K562 (cell line): ENCODE results near the gene NUP210. TPM values are rescaled to one million over a fixed set of nuclear protein-coding genes. Genes with fewer than 3 reads are reported as not detected.

ENCODE experiments used
- BCL6 ChIP-seq: fragments of 250-450 bp; sonication (Bioruptor Pico); IDR thresholded peaks from 2 replicates; pipeline ENCODE4 v1.4.0; 2020
- DMBX1 ChIP-seq: fragments of 250-450 bp; sonication (Bioruptor Pico); IDR thresholded peaks from 2 replicates; pipeline ENCODE4 v1.8.0; 2022; ENCODE audit warnings: inconsistent platforms, mild to moderate bottlenecking, moderate library complexity, borderline replicate concordance
- DPF2 ChIP-seq: fragments of 450-650 bp; IDR thresholded peaks from 2 replicates; pipeline ENCODE4 v1.6.1; 2016
- EHMT2 ChIP-seq: fragments of 450-650 bp; IDR thresholded peaks from 2 replicates; pipeline ENCODE4 v1.6.1; 2018; ENCODE audit warnings: antibody characterized with exemption
- FOSL1 ChIP-seq: fragments of 200-800 bp; sonication (Bioruptor generic); conservative IDR thresholded peaks from 2 replicates; pipeline ENCODE4 v1.6.1; 2016; ENCODE audit warnings: missing genetic modification characterization, missing compliant biosample characterization
- KHSRP ChIP-seq: fragments of 450-650 bp; IDR thresholded peaks from 2 replicates; pipeline ENCODE4 v1.6.1; 2017
- NR1H2 ChIP-seq: sonication (generic); formaldehyde crosslinking; IDR thresholded peaks from 2 replicates; pipeline ENCODE4 v1.4.0; 2020; ENCODE audit warnings: mild to moderate bottlenecking, missing genetic modification reagents
- NR2C1 ChIP-seq, 2 experiments: fragments of 450-650 bp; IDR thresholded peaks; 2 replicates each; pipeline ENCODE4 v1.6.1; 2017; ENCODE audit warnings: mild to moderate bottlenecking in 2 of 2, antibody characterized with exemption in 1 of 2, inconsistent platforms in 1 of 2, missing compliant biosample characterization in 1 of 2, missing genetic modification characterization in 1 of 2
- PHTF2 ChIP-seq: fragments of 250-450 bp; sonication (Bioruptor Pico); IDR thresholded peaks from 2 replicates; pipeline ENCODE4 v1.5.0; 2021; ENCODE audit warnings: mild to moderate bottlenecking
- RFX5 ChIP-seq: IDR thresholded peaks from 2 replicates; pipeline ENCODE4 v1.6.1; 2011; ENCODE audit warnings: low read depth, mild to moderate bottlenecking, improper control_type of control experiment, low read length
- STAT5B ChIP-seq: fragments of 250-450 bp; sonication (Bioruptor Pico); IDR thresholded peaks from 2 replicates; pipeline ENCODE4 v1.8.0; 2021; ENCODE audit warnings: mild to moderate bottlenecking, inconsistent platforms
- ZBTB7A ChIP-seq: IDR thresholded peaks from 2 replicates; pipeline ENCODE4 v1.6.1; 2011; ENCODE audit warnings: low read depth, mild to moderate bottlenecking, low read length, moderate library complexity, borderline replicate concordance; ENCODE audit not compliant: control insufficient read depth
- ZC3H8 ChIP-seq: fragments of 450-650 bp; IDR thresholded peaks from 2 replicates; pipeline ENCODE4 v1.6.1; 2017
- ZNF121 ChIP-seq: sonication (generic); formaldehyde crosslinking; conservative IDR thresholded peaks from 2 replicates; pipeline ENCODE4 v1.8.0; 2022; ENCODE audit warnings: missing genetic modification reagents
- ZNF143 ChIP-seq: sonication (generic); formaldehyde crosslinking; IDR thresholded peaks from 2 replicates; pipeline ENCODE4 v1.9.0; 2022; ENCODE audit warnings: mild to moderate bottlenecking, missing genetic modification reagents
- ZNF695 ChIP-seq: fragments of 450-650 bp; formaldehyde crosslinking; IDR thresholded peaks from 2 replicates; pipeline ENCODE4 v1.4.0; 2020; ENCODE audit warnings: mild to moderate bottlenecking, moderate library complexity
- ZNF830 ChIP-seq: fragments of 250-450 bp; sonication (Bioruptor Pico); IDR thresholded peaks from 2 replicates; pipeline ENCODE4 v1.5.0; 2021; ENCODE audit warnings: mild to moderate bottlenecking
- polyA plus RNA-seq, 8 experiments: library from polyadenylated mRNA; depleted of rRNA in 4 of 8; stranded (reverse) in 5 of 8; unstranded in 3 of 8; fragments of >200 nt; fragmentation: Nextera tagmentation in 2 of 8; fragmentation: Illumina TruSeq in 1 of 8; extraction: Ambion mirVana in 2 of 8; extraction: Trizol in 1 of 8; gene quantifications; 2 replicates each; pipeline versions ENCODE4 v1.2.1 to v1.2.3, GENCODE V29; 2011 to 2014; ENCODE audit warnings: inconsistent platforms in 1 of 8, missing spikeins in 1 of 8
- total RNA-seq, 7 experiments: library from RNA; depleted of rRNA in 6 of 7; stranded (reverse); fragments of >200 nt in 6 of 7; fragmentation: Illumina TruSeq in 2 of 7; extraction: Trizol in 2 of 7; gene quantifications; 2 replicates each; pipeline versions ENCODE4 v1.2.1 to v1.2.3, GENCODE V29; 2011 to 2021; ENCODE audit warnings: low replicate concordance in 1 of 7
- TF ChIP-seq, protein P1 (sequence below): fragments of 450-650 bp; IDR thresholded peaks from 2 replicates; pipeline ENCODE4 v1.6.1; 2018; ENCODE audit not compliant: partially characterized antibody
- TF ChIP-seq, protein P2 (sequence below): sonication (generic); formaldehyde crosslinking; IDR thresholded peaks from 2 replicates; pipeline ENCODE4 v1.8.1; 2023; ENCODE audit warnings: mild to moderate bottlenecking, missing genetic modification reagents
- TF ChIP-seq, protein P3 (sequence below): fragments of 450-650 bp; IDR thresholded peaks from 2 replicates; pipeline ENCODE4 v1.6.1; 2016
- TF ChIP-seq, protein P4 (sequence below): fragments of 250-450 bp; sonication (Bioruptor Pico); IDR thresholded peaks from 2 replicates; pipeline ENCODE4 v1.4.0; 2020; ENCODE audit warnings: mild to moderate bottlenecking, moderate library complexity

Gene NUP210
- total and polyA plus RNA-seq, 9 of the 15 experiments (the other 6 are each of a cell fraction or from before 2014, with no cell fraction given), result 1.2 to 138 (median 44.0) TPM

DNA sequence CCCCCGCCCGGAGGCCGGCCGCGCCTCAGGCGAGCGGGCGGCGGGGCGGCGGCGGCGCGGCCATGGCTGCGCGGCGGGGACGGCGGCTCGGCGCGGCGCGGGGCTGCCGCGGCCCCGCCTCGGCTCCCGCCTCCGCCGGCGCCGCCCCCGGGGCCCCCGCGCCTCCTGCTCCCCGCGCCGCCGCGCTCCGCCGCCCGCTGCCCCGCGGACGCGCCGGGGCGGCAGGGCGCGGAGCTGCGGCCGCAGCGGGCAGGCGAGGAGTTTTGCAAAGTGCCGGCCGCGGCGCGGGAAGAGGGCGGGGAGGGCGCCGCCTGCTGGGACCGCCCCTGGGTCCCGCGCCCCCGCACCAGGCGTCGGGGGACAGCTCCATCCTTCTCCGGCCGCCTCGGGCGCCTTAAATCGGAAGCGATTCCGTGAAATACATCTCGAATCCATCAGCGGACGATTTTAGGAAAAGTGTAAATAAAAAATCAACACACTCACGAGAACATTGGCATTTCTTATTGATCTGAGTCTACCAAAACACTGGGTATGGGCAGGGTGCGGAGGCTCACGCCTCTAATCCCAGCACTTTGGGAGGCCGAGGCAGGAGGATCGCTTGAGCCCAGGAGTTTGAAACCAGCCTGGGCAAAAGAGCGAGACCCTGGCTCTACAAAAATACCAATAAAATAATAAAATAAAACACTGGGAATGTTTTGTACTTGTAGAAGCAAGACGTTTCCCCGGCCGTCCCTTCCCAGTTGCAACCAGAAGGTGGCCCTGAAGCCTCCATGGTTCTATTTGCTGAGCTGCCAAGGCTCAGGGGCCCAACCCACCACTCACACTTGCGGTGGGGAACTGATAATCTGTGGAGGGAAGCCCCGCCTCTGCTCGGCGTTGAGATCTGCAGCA lies 136.9 kb downstream of the NUP210 start (continued):
- no peak for TF ChIP-seq PHTF2 (CRISPR knock-in tag)
- no peak for TF ChIP-seq NR2C1 (IDR thresholded peaks at IDR 0.05)
- TF ChIP-seq NR2C1 (tag; IDR thresholded peaks at IDR 0.05), result no peak
- TF ChIP-seq, protein P1, sequence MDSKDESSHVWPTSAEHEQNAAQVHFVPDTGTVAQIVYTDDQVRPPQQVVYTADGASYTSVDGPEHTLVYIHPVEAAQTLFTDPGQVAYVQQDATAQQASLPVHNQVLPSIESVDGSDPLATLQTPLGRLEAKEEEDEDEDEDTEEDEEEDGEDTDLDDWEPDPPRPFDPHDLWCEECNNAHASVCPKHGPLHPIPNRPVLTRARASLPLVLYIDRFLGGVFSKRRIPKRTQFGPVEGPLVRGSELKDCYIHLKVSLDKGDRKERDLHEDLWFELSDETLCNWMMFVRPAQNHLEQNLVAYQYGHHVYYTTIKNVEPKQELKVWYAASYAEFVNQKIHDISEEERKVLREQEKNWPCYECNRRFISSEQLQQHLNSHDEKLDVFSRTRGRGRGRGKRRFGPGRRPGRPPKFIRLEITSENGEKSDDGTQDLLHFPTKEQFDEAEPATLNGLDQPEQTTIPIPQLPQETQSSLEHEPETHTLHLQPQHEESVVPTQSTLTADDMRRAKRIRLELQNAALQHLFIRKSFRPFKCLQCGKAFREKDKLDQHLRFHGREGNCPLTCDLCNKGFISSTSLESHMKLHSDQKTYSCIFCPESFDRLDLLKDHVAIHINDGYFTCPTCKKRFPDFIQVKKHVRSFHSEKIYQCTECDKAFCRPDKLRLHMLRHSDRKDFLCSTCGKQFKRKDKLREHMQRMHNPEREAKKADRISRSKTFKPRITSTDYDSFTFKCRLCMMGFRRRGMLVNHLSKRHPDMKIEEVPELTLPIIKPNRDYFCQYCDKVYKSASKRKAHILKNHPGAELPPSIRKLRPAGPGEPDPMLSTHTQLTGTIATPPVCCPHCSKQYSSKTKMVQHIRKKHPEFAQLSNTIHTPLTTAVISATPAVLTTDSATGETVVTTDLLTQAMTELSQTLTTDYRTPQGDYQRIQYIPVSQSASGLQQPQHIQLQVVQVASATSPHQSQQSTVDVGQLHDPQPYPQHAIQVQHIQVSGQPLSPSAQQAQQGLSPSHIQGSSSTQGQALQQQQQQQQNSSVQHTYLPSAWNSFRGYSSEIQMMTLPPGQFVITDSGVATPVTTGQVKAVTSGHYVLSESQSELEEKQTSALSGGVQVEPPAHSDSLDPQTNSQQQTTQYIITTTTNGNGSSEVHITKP, result no peak
- TF ChIP-seq RFX5, result no peak
- TF ChIP-seq DMBX1 (CRISPR knock-in tag), result no peak
- peak; percentile 22; the same call in 1 of the 2 replicates for TF ChIP-seq ZNF121
- TF ChIP-seq, protein P2, sequence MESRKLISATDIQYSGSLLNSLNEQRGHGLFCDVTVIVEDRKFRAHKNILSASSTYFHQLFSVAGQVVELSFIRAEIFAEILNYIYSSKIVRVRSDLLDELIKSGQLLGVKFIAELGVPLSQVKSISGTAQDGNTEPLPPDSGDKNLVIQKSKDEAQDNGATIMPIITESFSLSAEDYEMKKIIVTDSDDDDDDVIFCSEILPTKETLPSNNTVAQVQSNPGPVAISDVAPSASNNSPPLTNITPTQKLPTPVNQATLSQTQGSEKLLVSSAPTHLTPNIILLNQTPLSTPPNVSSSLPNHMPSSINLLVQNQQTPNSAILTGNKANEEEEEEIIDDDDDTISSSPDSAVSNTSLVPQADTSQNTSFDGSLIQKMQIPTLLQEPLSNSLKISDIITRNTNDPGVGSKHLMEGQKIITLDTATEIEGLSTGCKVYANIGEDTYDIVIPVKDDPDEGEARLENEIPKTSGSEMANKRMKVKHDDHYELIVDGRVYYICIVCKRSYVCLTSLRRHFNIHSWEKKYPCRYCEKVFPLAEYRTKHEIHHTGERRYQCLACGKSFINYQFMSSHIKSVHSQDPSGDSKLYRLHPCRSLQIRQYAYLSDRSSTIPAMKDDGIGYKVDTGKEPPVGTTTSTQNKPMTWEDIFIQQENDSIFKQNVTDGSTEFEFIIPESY (CRISPR knock-in tag), result peak; percentile 38; the same call in 1 of the 2 replicates
- TF ChIP-seq, protein P3, sequence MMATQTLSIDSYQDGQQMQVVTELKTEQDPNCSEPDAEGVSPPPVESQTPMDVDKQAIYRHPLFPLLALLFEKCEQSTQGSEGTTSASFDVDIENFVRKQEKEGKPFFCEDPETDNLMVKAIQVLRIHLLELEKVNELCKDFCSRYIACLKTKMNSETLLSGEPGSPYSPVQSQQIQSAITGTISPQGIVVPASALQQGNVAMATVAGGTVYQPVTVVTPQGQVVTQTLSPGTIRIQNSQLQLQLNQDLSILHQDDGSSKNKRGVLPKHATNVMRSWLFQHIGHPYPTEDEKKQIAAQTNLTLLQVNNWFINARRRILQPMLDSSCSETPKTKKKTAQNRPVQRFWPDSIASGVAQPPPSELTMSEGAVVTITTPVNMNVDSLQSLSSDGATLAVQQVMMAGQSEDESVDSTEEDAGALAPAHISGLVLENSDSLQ, result no peak
- no peak for TF ChIP-seq EHMT2
- TF ChIP-seq ZNF695 (CRISPR knock-in tag), result no peak
- no peak for TF ChIP-seq STAT5B (CRISPR knock-in tag)
- no peak for TF ChIP-seq BCL6 (CRISPR knock-in tag)
- TF ChIP-seq ZNF143 (CRISPR knock-in tag), result no peak
- TF ChIP-seq ZNF830 (CRISPR knock-in tag), result no peak
- peak; percentile 53; the same call in 1 of the 2 replicates for TF ChIP-seq DPF2
- TF ChIP-seq ZBTB7A, result peak; percentile 87; the same call in 1 of the 2 replicates
- no peak for TF ChIP-seq KHSRP
- TF ChIP-seq, protein P4, sequence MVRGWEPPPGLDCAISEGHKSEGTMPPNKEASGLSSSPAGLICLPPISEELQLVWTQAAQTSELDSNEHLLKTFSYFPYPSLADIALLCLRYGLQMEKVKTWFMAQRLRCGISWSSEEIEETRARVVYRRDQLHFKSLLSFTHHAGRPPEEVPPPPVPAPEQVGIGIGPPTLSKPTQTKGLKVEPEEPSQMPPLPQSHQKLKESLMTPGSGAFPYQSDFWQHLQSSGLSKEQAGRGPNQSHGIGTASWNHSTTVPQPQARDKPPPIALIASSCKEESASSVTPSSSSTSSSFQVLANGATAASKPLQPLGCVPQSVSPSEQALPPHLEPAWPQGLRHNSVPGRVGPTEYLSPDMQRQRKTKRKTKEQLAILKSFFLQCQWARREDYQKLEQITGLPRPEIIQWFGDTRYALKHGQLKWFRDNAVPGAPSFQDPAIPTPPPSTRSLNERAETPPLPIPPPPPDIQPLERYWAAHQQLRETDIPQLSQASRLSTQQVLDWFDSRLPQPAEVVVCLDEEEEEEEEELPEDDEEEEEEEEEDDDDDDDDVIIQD (CRISPR knock-in tag), result no peak
- TF ChIP-seq FOSL1, result peak; percentile 22; the same call in 1 of the 2 replicates
- no peak for TF ChIP-seq ZC3H8
- TF ChIP-seq NR1H2 (CRISPR knock-in tag), result no peak
